ENCODE results near the gene LUM.

LUM gene

GRCh38 chr12:91070936-91071335, 40.4 kb downstream of the LUM start:
- TF ChIP-seq CTCF (conservative IDR thresholded peaks at IDR 0.05; ENCODE audit: low read depth, low read length), result no peak
- no peaks in the 10 kb centered on the region for H3K79me2 ChIP-seq (ENCODE audit: insufficient read depth, low read depth)
- no peaks in the 10 kb centered on the region for H4K20me1 ChIP-seq (ENCODE audit: insufficient read depth)
- H3K9ac ChIP-seq, result no peak overlapping the region
- H3K36me3 ChIP-seq (ENCODE audit: insufficient read depth), result no peaks in the 10 kb centered on the region
- no peak overlapping the region for H3K4me3 ChIP-seq (IDR thresholded peaks at IDR 0.05; ENCODE audit: insufficient read depth, low read depth, low read length)
- H3K27me3 ChIP-seq (ENCODE audit: insufficient read depth, low read depth), result no peaks in the 10 kb centered on the region
- H3K4me2 ChIP-seq, result no peak overlapping the region
- no peak overlapping the region for H2AFZ ChIP-seq (ENCODE audit: low read depth)
- no peak overlapping the region for H3K27ac ChIP-seq
- H3K4me1 ChIP-seq (ENCODE audit: low read depth, poor library complexity, severe bottlenecking), result no peaks in the 10 kb centered on the region

- Histone ChIP-seq H3K4me3 (IDR thresholded peaks at IDR 0.05; ENCODE audit: insufficient read depth, low read depth, low read length) (no peak overlapping the region), H3K4me2 (no peak overlapping the region), H4K20me1 (ENCODE audit: insufficient read depth) (no peaks in the 10 kb centered on the region), H3K27ac (no peak overlapping the region), H3K79me2 (ENCODE audit: insufficient read depth, low read depth) (no peaks in the 10 kb centered on the region), H2AFZ (ENCODE audit: low read depth) (no peak overlapping the region), H3K27me3 (ENCODE audit: insufficient read depth, low read depth) (no peaks in the 10 kb centered on the region), H3K4me1 (ENCODE audit: low read depth, poor library complexity, severe bottlenecking) (no peaks in the 10 kb centered on the region), H3K36me3 (ENCODE audit: insufficient read depth) (no peaks in the 10 kb centered on the region), H3K9ac (no peak overlapping the region)
- TF ChIP-seq CTCF (conservative IDR thresholded peaks at IDR 0.05; ENCODE audit: low read depth, low read length), result no peak
These were observed 45.9 kb downstream of the LUM start for GRCh38 chr12:91065396-91065795.

- H4K20me1 ChIP-seq (ENCODE audit: insufficient read depth), result no peaks in the 10 kb centered on the region
- no peaks in the 10 kb centered on the region for H3K36me3 ChIP-seq (ENCODE audit: insufficient read depth)
- H3K27me3 ChIP-seq (ENCODE audit: insufficient read depth, low read depth), result no peaks in the 10 kb centered on the region
- TF ChIP-seq CTCF (conservative IDR thresholded peaks at IDR 0.05; ENCODE audit: low read depth, low read length), result no peak
- H3K4me1 ChIP-seq (ENCODE audit: low read depth, poor library complexity, severe bottlenecking), result no peaks in the 10 kb centered on the region
- no peak overlapping the region for H3K9ac ChIP-seq
- no peak overlapping the region for H3K4me3 ChIP-seq (IDR thresholded peaks at IDR 0.05; ENCODE audit: insufficient read depth, low read depth, low read length)
- no peak overlapping the region for H2AFZ ChIP-seq (ENCODE audit: low read depth)
- H3K4me2 ChIP-seq, result no peak overlapping the region
- H3K79me2 ChIP-seq (ENCODE audit: insufficient read depth, low read depth), result no peaks in the 10 kb centered on the region
- no peak overlapping the region for H3K27ac ChIP-seq
These were observed 46.7 kb downstream of the LUM start for GRCh38 chr12:91064640-91065039.

GRCh38 chr12:91061091-91061490, 50.2 kb downstream of the LUM start:
- Histone ChIP-seq H3K4me2 (no peak overlapping the region), H3K36me3 (ENCODE audit: insufficient read depth) (no peaks in the 10 kb centered on the region), H2AFZ (ENCODE audit: low read depth) (no peak overlapping the region), H3K27ac (no peak overlapping the region), H3K27me3 (ENCODE audit: insufficient read depth, low read depth) (no peaks in the 10 kb centered on the region), H3K79me2 (ENCODE audit: insufficient read depth, low read depth) (no peaks in the 10 kb centered on the region), H3K9ac (no peak overlapping the region), H4K20me1 (ENCODE audit: insufficient read depth) (no peaks in the 10 kb centered on the region), H3K4me1 (ENCODE audit: low read depth, poor library complexity, severe bottlenecking) (no peaks in the 10 kb centered on the region), H3K4me3 (IDR thresholded peaks at IDR 0.05; ENCODE audit: insufficient read depth, low read depth, low read length) (no peak overlapping the region)
- no peak for TF ChIP-seq CTCF (conservative IDR thresholded peaks at IDR 0.05; ENCODE audit: low read depth, low read length)

- Histone ChIP-seq H3K4me1 (ENCODE audit: low read depth, poor library complexity, severe bottlenecking) (no peaks in the 10 kb centered on the region), H3K4me2 (no peak overlapping the region), H2AFZ (ENCODE audit: low read depth) (no peak overlapping the region), H3K27ac (no peak overlapping the region), H3K79me2 (ENCODE audit: insufficient read depth, low read depth) (no peaks in the 10 kb centered on the region), H3K36me3 (ENCODE audit: insufficient read depth) (no peaks in the 10 kb centered on the region), H3K9ac (no peak overlapping the region), H3K4me3 (IDR thresholded peaks at IDR 0.05; ENCODE audit: insufficient read depth, low read depth, low read length) (no peak overlapping the region), H3K27me3 (ENCODE audit: insufficient read depth, low read depth) (no peaks in the 10 kb centered on the region), H4K20me1 (ENCODE audit: insufficient read depth) (no peaks in the 10 kb centered on the region)
- no peak for TF ChIP-seq CTCF (conservative IDR thresholded peaks at IDR 0.05; ENCODE audit: low read depth, low read length)
These were observed 52.1 kb downstream of the LUM start for GRCh38 chr12:91059211-91059610.

Data from KMS-11 (cell line).